GM12878 (cell line): Measurements from ENCODE around the gene EPN3. TPM values are rescaled to one million over a fixed set of nuclear protein-coding genes. Genes with fewer than 3 reads are reported as not detected.

Experiments used
- ATAC-seq: fragments of 200-7000 bp; cut with Tn5 transposase; 3 replicates; pipeline ENCODE4 v1.9.1; 2020; ENCODE audit warnings: mild to moderate bottlenecking, moderate library complexity
- BruUV-seq: library from RNA; stranded (reverse); fragments of 400-500 nt; replicated peaks from 2 replicates; lab custom pipeline; 2021; lab: Mats Ljungman, UMichigan
- CTCF ChIA-PET: fragments of 300-600 bp; sonication (Branson Sonifier 250); formaldehyde crosslinking; extraction: SDS; loops from one replicate; lab custom pipeline; 2021; ENCODE audit warnings: inconsistent platforms; lab: Yijun Ruan, JAX
- POLR2A ChIA-PET: fragments of 350-600 bp; formaldehyde crosslinking; extraction: SDS; loops from one replicate; lab custom pipeline; 2021; ENCODE audit warnings: inconsistent platforms; lab: Charles Lee
- RAD21 ChIA-PET: fragments of 300-600 bp; sonication (Branson Sonifier 250); formaldehyde crosslinking; loops from one replicate; lab custom pipeline; 2023; ENCODE audit warnings: antibody characterized with exemption; ENCODE audit not compliant: unreplicated experiment; lab: Charles Lee
- SMC1A ChIA-PET: fragments of 300-600 bp; sonication (Branson Sonifier 250); formaldehyde crosslinking; loops from one replicate; lab custom pipeline; 2023; ENCODE audit not compliant: unreplicated experiment, uncharacterized antibody; lab: Charles Lee
- DNase-seq: peaks from one replicate; pipeline ENCODE4 v3.0.0-alpha.2; 2011; ENCODE audit warnings: low read depth, low spot score
- FAIRE-seq: peaks from 3 replicates; lab custom pipeline; 2011; peaks lifted over from hg19 to GRCh38; lab: Jason Lieb, UNC
- H2AFZ ChIP-seq: 2 replicates; pipeline ENCODE4 v1.6.0; 2011; ENCODE audit warnings: low read depth, low read length, control low read depth; ENCODE audit not compliant: control insufficient read depth
- H3K27ac ChIP-seq: 2 replicates; pipeline ENCODE4 v1.5.1; 2011; ENCODE audit warnings: control low read depth; ENCODE audit not compliant: control insufficient read depth, insufficient read depth
- H3K27me3 ChIP-seq, 2 experiments: replicated peaks in 1 of 2; 2 replicates each; pipeline versions ENCODE4 v1.6.0 to v1.6.1; 2011; ENCODE audit warnings: low read length in 1 of 2; ENCODE audit not compliant: control insufficient read depth in 2 of 2, insufficient read depth in 2 of 2
- H3K36me3 ChIP-seq, 2 experiments: 2 replicates each; pipeline ENCODE4 v1.5.1; 2011; ENCODE audit warnings: low read length in 1 of 2; ENCODE audit not compliant: control insufficient read depth in 2 of 2, insufficient read depth in 2 of 2
- H3K4me1 ChIP-seq: 2 replicates; pipeline ENCODE4 v1.6.1; 2011; ENCODE audit warnings: mild to moderate bottlenecking, low read length, moderate library complexity, mixed read lengths; ENCODE audit not compliant: control insufficient read depth, insufficient read depth
- H3K4me2 ChIP-seq: 2 replicates; pipeline ENCODE4 v1.6.0; 2011; ENCODE audit warnings: control low read depth; ENCODE audit not compliant: control insufficient read depth, insufficient read depth
- H3K4me3 ChIP-seq: fragments of 200-600 bp; sonication (generic); 2 replicates; pipeline ENCODE4 v1.5.1; 2016
- H3K79me2 ChIP-seq: 2 replicates; pipeline ENCODE4 v1.6.0; 2011; ENCODE audit warnings: low read length; ENCODE audit not compliant: control insufficient read depth, insufficient read depth
- H3K9ac ChIP-seq: 2 replicates; pipeline ENCODE4 v1.8.0; 2011; ENCODE audit warnings: low read length, control low read depth, mixed read lengths; ENCODE audit not compliant: control insufficient read depth, insufficient read depth
- H3K9me3 ChIP-seq: replicated peaks from 3 replicates; pipeline ENCODE4 v1.5.1; 2011; ENCODE audit warnings: mild to moderate bottlenecking, low read length; ENCODE audit not compliant: control insufficient read depth, insufficient read depth
- H4K20me1 ChIP-seq: 2 replicates; pipeline ENCODE4 v1.6.0; 2011; ENCODE audit not compliant: control insufficient read depth, insufficient read depth
- ATF7 ChIP-seq: fragments of 450-650 bp; IDR thresholded peaks from 2 replicates; pipeline ENCODE4 v1.6.1; 2016; ENCODE audit warnings: low read depth, mild to moderate bottlenecking
- BCL11A ChIP-seq: IDR thresholded peaks from 2 replicates; pipeline ENCODE4 v1.6.1; 2011; ENCODE audit warnings: low read depth, low read length
- CHD1 ChIP-seq: IDR thresholded peaks from 2 replicates; pipeline ENCODE4 v1.6.1; 2012; ENCODE audit warnings: low read depth, low read length, improper control_type of control experiment
- HDAC6 ChIP-seq: fragments of 200-600 bp; sonication (generic); IDR thresholded peaks from one replicate; pipeline ENCODE4 v1.8.0; 2017; ENCODE audit warnings: antibody characterized with exemption; ENCODE audit not compliant: unreplicated experiment
- IRF4 ChIP-seq: IDR thresholded peaks from 2 replicates; pipeline ENCODE4 v1.6.1; 2011; ENCODE audit warnings: low read depth, low read length
- MEF2A ChIP-seq: IDR thresholded peaks from 2 replicates; pipeline ENCODE4 v1.6.1; 2011; ENCODE audit warnings: low read depth, mild to moderate bottlenecking, low read length, moderate library complexity; ENCODE audit not compliant: insufficient read depth
- NBN ChIP-seq: fragments of 450-650 bp; IDR thresholded peaks from 2 replicates; pipeline ENCODE4 v1.6.1; 2016
- NFYA ChIP-seq: IDR thresholded peaks from 2 replicates; pipeline ENCODE4 v1.6.1; 2011; ENCODE audit warnings: low read depth, mild to moderate bottlenecking, low read length, improper control_type of control experiment, borderline replicate concordance
- RB1 ChIP-seq: fragments of 450-650 bp; formaldehyde crosslinking; IDR thresholded peaks from 2 replicates; pipeline ENCODE4 v1.6.1; 2017; ENCODE audit warnings: mild to moderate bottlenecking, borderline replicate concordance
- RELA ChIP-seq: fragments of 450-650 bp; IDR thresholded peaks from 2 replicates; pipeline ENCODE4 v1.8.0; 2014; ENCODE audit warnings: borderline replicate concordance; ENCODE audit not compliant: partially characterized antibody
- SUPT20H ChIP-seq: IDR thresholded peaks from 2 replicates; pipeline ENCODE4 v1.6.1; 2011; ENCODE audit warnings: low read depth, mild to moderate bottlenecking, low read length, moderate library complexity, borderline replicate concordance; ENCODE audit not compliant: control insufficient read depth
- ZBTB40 ChIP-seq: fragments of 450-650 bp; IDR thresholded peaks from 2 replicates; pipeline ENCODE4 v1.6.1; 2016; ENCODE audit warnings: mild to moderate bottlenecking, moderate library complexity, borderline replicate concordance
- ZNF384 ChIP-seq: IDR thresholded peaks from 2 replicates; pipeline ENCODE4 v1.6.1; 2012; ENCODE audit warnings: low read depth, mild to moderate bottlenecking, low read length, improper control_type of control experiment, borderline replicate concordance
- WGBS: methylation state at CpG from one replicate; pipeline ENCODE4 v1.1.6; 2016; ENCODE audit warnings: low lambda C conversion rate; ENCODE audit not compliant: insufficient replicate concordance, insufficient coverage; ENCODE audit errors: missing lambda C conversion rate; 5-methylcytosine and 5-hydroxymethylcytosine counted together
- in situ Hi-C: fragments of 300-500 bp; cut with MboI; formaldehyde crosslinking; loops from 9 replicates; pipeline ENCODE4 v1.14.3; 2018; ENCODE audit warnings: mixed read lengths
- intact Hi-C: fragments of 100-400 bp; cut with micrococcal nuclease; formaldehyde crosslinking; loops from one replicate; pipeline ENCODE4 v1.14.2; 2022; ENCODE audit not compliant: unreplicated experiment
- polyA plus RNA-seq, 11 experiments: library from polyadenylated mRNA; depleted of rRNA in 4 of 11; unstranded in 6 of 11; stranded (reverse) in 5 of 11; fragments of >200 nt; fragmentation: Nextera tagmentation in 4 of 11; fragmentation: Illumina TruSeq in 1 of 11; extraction: Ambion mirVana in 4 of 11; extraction: Trizol in 1 of 11; gene quantifications; 1 replicate in 1 of 11; 2 replicates in 10 of 11; pipeline versions ENCODE4 v1.2.1 to v1.2.3, GENCODE V29; 2011 to 2016; ENCODE audit warnings: inconsistent platforms in 2 of 11, missing spikeins in 2 of 11, low read depth in 1 of 11
- total RNA-seq, 4 experiments: library from RNA; depleted of rRNA in 3 of 4; stranded (reverse); fragments of >200 nt in 3 of 4; fragmentation: Illumina TruSeq in 1 of 4; extraction: Trizol in 1 of 4; gene quantifications; 2 replicates each; pipeline versions ENCODE4 v1.2.1 to v1.2.3, GENCODE V29; 2013 to 2021

EPN3 gene
- total and polyA plus RNA-seq, 10 of the 15 experiments (the other 5 are each of a cell fraction or from before 2014, with no cell fraction given): 0.04 to 0.07 TPM; not detected in 8

DNA sequence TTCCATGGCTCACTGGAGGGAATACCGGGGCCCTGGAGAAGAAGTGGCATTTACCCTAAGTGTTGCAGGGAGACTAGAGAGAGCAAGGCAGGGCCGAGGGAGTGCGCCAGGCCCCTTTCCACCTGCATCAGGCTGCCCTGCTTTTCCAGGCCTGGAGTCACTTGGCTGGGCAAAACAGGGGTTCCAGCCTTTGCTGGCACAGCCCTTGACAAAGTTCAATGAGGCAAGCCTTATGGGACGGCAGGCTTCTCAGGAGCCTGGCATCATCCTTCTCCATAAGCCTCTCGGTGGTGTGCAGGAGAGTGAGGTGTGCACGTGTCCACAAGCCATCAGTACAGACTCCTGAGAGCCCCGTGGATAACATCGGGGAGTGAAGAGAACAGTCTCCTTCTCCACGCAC lies 55.0 kb downstream of the EPN3 start:
- WGBS: 36% methylated on average over 9 of the region's 9 CpGs
- ChIA-PET RAD21 (no interaction called here), CTCF (interaction anchor here (1.5 kb wide), 1 partner anchor 45 kb away, joined by 3 read pairs; no protein-coding TSS in a partner anchor), SMC1A (interaction anchor here (0.6 kb wide), 1 partner anchor 31 kb away, joined by 3 read pairs; no protein-coding TSS in a partner anchor), POLR2A (interaction anchor here (0.6 kb wide), 1 partner anchor 187 kb away, joined by 3 read pairs; no protein-coding TSS in a partner anchor)
- intact Hi-C loops (no loop called here), in situ Hi-C loops (no loop called here)
- Histone ChIP-seq H3K4me2 (no peak overlapping the region), H3K9me3 (no peaks in the 10 kb centered on the region), H3K27ac (no peak overlapping the region), H3K4me1 (no peaks in the 10 kb centered on the region), H3K79me2 (no peaks in the 10 kb centered on the region), H3K36me3 (no peaks in the 10 kb centered on the region), H3K9ac (no peak overlapping the region), H3K4me3 (no peak overlapping the region), H3K27me3 (peaks cover 2 to 4% of the 10 kb centered on the region in 2 experiments; a peak in 2 of 4 replicates), H4K20me1 (no peaks in the 10 kb centered on the region), H2AFZ (no peak overlapping the region)
- FAIRE-seq: no peak
- TF ChIP-seq RB1 (no peak), BCL11A (no peak), MEF2A (no peak), ZNF384 (no peak), CHD1 (no peak), NFYA (no peak), HDAC6 (no peak), SUPT20H (no peak), RELA (no peak), ZBTB40 (no peak), ATF7 (no peak), NBN (no peak), IRF4 (no peak)
- BruUV-seq: no TSS peak
- DNase-seq: no peak
- no peak for ATAC-seq
